HG03520 (cell line): Measurements from ENCODE around the gene SNRK.

Experiments
- ATAC-seq: cut with Tn5 transposase; IDR thresholded peaks from one replicate; pipeline ENCODE4 v1.9.1; 2021; ENCODE audit warnings: mild to moderate bottlenecking, moderate library complexity; ENCODE audit not compliant: unreplicated experiment

SNRK gene

GRCh38 chr3:43266995-43267394, 19.3 kb upstream of the SNRK start:
- ATAC-seq, result no peak

GRCh38 chr3:43268636-43269035, 17.7 kb upstream of the SNRK start:
- no peak for ATAC-seq

- no peak for ATAC-seq
Observed at GRCh38 chr3:43270078-43270477, 16.3 kb upstream of the SNRK start.

- no peak for ATAC-seq
Observed at GRCh38 chr3:43273416-43273815, 12.9 kb upstream of the SNRK start.

- ATAC-seq, result no peak
Observed at GRCh38 chr3:43279082-43279481, 7.3 kb upstream of the SNRK start.

GRCh38 chr3:43279532-43279931, 6.8 kb upstream of the SNRK start:
- no peak for ATAC-seq

- no peak for ATAC-seq
Observed at GRCh38 chr3:43281020-43281419, 5.3 kb upstream of the SNRK start.

- no peak for ATAC-seq
Observed at GRCh38 chr3:43284171-43284570, 2.2 kb upstream of the SNRK start.

GRCh38 chr3:43285644-43286043, 696 bp upstream of the SNRK start:
- ATAC-seq, result no peak

GRCh38 chr3:43286841-43287499, 630 bp downstream of the SNRK start:
- peak; percentile 33 for ATAC-seq

- ATAC-seq, result no peak
Observed at GRCh38 chr3:43287500-43287873, 1.1 kb downstream of the SNRK start.

- ATAC-seq, result no peak
Observed at GRCh38 chr3:43288366-43288765, 2.0 kb downstream of the SNRK start.

GRCh38 chr3:43288850-43289249, 2.5 kb downstream of the SNRK start:
- no peak for ATAC-seq

- no peak for ATAC-seq
Observed at GRCh38 chr3:43289401-43289800, 3.1 kb downstream of the SNRK start.

- ATAC-seq, result no peak
Observed at GRCh38 chr3:43289841-43290470, 3.6 kb downstream of the SNRK start.

GRCh38 chr3:43290956-43291355, 4.6 kb downstream of the SNRK start:
- no peak for ATAC-seq

GRCh38 chr3:43291546-43291945, 5.2 kb downstream of the SNRK start:
- no peak for ATAC-seq

- ATAC-seq, result no peak
Observed at GRCh38 chr3:43294975-43295374, 8.6 kb downstream of the SNRK start.

- ATAC-seq, result peak; percentile 84
Observed at GRCh38 chr3:43296565-43296964, 10.2 kb downstream of the SNRK start.

- ATAC-seq, result no peak
Observed at GRCh38 chr3:43298292-43298691, 12.0 kb downstream of the SNRK start.

GRCh38 chr3:43298761-43299160, 12.4 kb downstream of the SNRK start:
- no peak for ATAC-seq

- no peak for ATAC-seq
Observed at GRCh38 chr3:43302116-43302880, 16.0 kb downstream of the SNRK start.
